ENCODE results near the gene UBQLN3.

GRCh38 chr11:5557751-5558150 lies 48.0 kb upstream of the UBQLN3 start:
- no peak for TF ChIP-seq DR1 (CRISPR knock-in tag; IDR thresholded peaks at IDR 0.05)
- TF ChIP-seq NFE2L1 (CRISPR knock-in tag; IDR thresholded peaks at IDR 0.05; ENCODE audit: borderline replicate concordance): no peak
- TF ChIP-seq ZBTB39 (CRISPR knock-in tag; IDR thresholded peaks at IDR 0.05): no peak
- no peak for TF ChIP-seq CTCF (CRISPR knock-in tag; IDR thresholded peaks at IDR 0.05)
- TF ChIP-seq ZNF10 (CRISPR knock-in tag; IDR thresholded peaks at IDR 0.05; ENCODE audit: borderline replicate concordance, low read depth): no peak
- no peak for TF ChIP-seq NFE2L2 (IDR thresholded peaks at IDR 0.05; ENCODE audit: low read length)
- no peak for TF ChIP-seq HDAC2 (CRISPR knock-in tag; IDR thresholded peaks at IDR 0.05)
- TF ChIP-seq MXD4 (CRISPR knock-in tag; IDR thresholded peaks at IDR 0.05): no peak
- no peak for TF ChIP-seq TOE1 (CRISPR knock-in tag; IDR thresholded peaks at IDR 0.05)
- no peak for TF ChIP-seq HOXA7 (CRISPR knock-in tag; IDR thresholded peaks at IDR 0.05)
